Measurements from ENCODE around the gene KNDC1.
"Not testable (repeated sequence)": the region's sequence is repeated elsewhere in the genome, so short reads cannot be mapped to it uniquely, and the experiment has no call there.

KNDC1 gene

GRCh38 chr10:133126431-133127290 lies 33.4 kb upstream of the KNDC1 start:
- no peak for DNase-seq (ENCODE audit: low read depth)

- no peak for DNase-seq (ENCODE audit: low read depth)
Measured at GRCh38 chr10:133127291-133128125, 32.5 kb upstream of the KNDC1 start.

GRCh38 chr10:133128126-133129070 lies 31.6 kb upstream of the KNDC1 start:
- no peak for DNase-seq (ENCODE audit: low read depth)

- DNase-seq (ENCODE audit: low read depth), result no peak
Measured at GRCh38 chr10:133129071-133129858, 30.8 kb upstream of the KNDC1 start.

- DNase-seq (ENCODE audit: low read depth), result no peak
Measured at GRCh38 chr10:133129859-133130495, 30.0 kb upstream of the KNDC1 start.

GRCh38 chr10:133130602-133131001 lies 29.4 kb upstream of the KNDC1 start:
- no peak for DNase-seq (ENCODE audit: low read depth)

- DNase-seq (ENCODE audit: low read depth), result no peak
Measured at GRCh38 chr10:133131053-133131452, 29.0 kb upstream of the KNDC1 start.

GRCh38 chr10:133131734-133132472 lies 28.1 kb upstream of the KNDC1 start:
- no peak for DNase-seq (ENCODE audit: low read depth)

GRCh38 chr10:133132473-133133291 lies 27.3 kb upstream of the KNDC1 start:
- DNase-seq (ENCODE audit: low read depth), result no peak

GRCh38 chr10:133133471-133134231 lies 26.4 kb upstream of the KNDC1 start:
- DNase-seq (ENCODE audit: low read depth), result no peak

GRCh38 chr10:133134411-133135115 lies 25.5 kb upstream of the KNDC1 start:
- no peak for DNase-seq (ENCODE audit: low read depth)

- DNase-seq (ENCODE audit: low read depth), result no peak
Measured at GRCh38 chr10:133135116-133135465, 24.9 kb upstream of the KNDC1 start.

GRCh38 chr10:133137486-133138145 lies 22.4 kb upstream of the KNDC1 start:
- not testable (repeated sequence) for DNase-seq (ENCODE audit: low read depth)

GRCh38 chr10:133139551-133140065 lies 20.4 kb upstream of the KNDC1 start:
- DNase-seq (ENCODE audit: low read depth), result no peak

GRCh38 chr10:133140417-133141143 lies 19.4 kb upstream of the KNDC1 start:
- no peak for DNase-seq (ENCODE audit: low read depth)

Measured in non-pigmented ciliary epithelial cell (primary cell).